Peyer's patch (tissue), 4 donors: Measurements from ENCODE around the gene EMC8.

ENCODE experiments used
- POLR2A ChIP-seq, 2 donors: fragments of 450-650 bp; IDR thresholded peaks; one replicate each; pipeline ENCODE4 v1.5.1; 2017; ENCODE audit warnings: antibody characterized with exemption in 2 of 2, mild to moderate bottlenecking in 2 of 2, moderate library complexity in 2 of 2
- TF ChIP-seq, protein P1 (sequence below), 6 experiments: fragments of 450-650 bp in 4 of 6; fragments of 200-600 bp in 2 of 6; sonication (generic) in 1 of 6; IDR thresholded peaks; one replicate each; pipeline ENCODE4 v1.5.1; 2017 to 2019; ENCODE audit warnings: antibody characterized with exemption in 6 of 6, mild to moderate bottlenecking in 3 of 6, moderate library complexity in 1 of 6

DNA sequence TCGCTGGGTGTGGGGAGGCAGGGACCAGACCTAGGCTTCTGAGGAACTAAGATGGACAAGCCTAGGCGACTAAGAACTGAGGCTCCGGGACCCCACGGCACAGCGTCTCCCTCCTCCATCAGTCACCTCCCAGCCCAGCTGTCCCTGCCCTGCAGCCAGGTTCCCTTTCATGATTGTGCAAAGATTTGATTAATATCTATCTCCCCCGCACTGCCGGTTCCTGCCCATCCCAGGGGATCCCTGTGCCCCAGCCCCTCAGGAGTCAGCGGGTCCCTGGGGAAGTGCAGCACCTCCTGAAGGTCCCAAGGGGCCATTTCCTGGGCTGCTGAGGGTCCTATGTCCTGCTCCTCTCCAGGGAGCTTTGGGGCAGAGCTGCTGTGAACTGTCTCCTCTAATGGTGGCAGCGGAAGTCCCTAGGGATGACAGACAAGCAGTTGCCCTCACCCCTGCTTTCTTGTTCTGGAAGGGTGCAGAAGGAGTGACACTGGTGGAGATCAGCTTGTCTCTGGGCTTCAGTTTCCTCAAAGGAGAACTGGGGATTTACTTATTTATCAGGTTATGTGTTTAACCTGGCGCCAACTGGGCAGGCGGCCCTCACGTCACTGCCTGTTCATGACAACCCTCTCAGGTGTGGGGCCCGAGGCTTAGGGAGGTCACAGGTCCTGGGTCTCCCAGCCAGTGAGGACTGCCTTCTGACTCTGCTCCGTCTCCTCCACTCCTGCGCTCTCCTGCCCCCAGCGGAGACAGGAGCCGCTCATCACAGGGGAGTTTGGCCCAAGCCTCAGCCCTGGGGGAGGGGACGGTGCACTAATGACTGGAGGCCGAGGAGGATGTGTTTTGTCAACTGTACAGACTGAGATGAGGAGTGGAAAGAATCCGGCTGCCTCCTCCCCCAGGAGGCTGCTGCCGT is 46.6 kb downstream of the EMC8 start:
- TF ChIP-seq, protein P1, sequence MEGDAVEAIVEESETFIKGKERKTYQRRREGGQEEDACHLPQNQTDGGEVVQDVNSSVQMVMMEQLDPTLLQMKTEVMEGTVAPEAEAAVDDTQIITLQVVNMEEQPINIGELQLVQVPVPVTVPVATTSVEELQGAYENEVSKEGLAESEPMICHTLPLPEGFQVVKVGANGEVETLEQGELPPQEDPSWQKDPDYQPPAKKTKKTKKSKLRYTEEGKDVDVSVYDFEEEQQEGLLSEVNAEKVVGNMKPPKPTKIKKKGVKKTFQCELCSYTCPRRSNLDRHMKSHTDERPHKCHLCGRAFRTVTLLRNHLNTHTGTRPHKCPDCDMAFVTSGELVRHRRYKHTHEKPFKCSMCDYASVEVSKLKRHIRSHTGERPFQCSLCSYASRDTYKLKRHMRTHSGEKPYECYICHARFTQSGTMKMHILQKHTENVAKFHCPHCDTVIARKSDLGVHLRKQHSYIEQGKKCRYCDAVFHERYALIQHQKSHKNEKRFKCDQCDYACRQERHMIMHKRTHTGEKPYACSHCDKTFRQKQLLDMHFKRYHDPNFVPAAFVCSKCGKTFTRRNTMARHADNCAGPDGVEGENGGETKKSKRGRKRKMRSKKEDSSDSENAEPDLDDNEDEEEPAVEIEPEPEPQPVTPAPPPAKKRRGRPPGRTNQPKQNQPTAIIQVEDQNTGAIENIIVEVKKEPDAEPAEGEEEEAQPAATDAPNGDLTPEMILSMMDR (IDR thresholded peaks at IDR 0.05) = peak in 1 of 6 experiments; percentile 20
- no peak for TF ChIP-seq POLR2A (IDR thresholded peaks at IDR 0.05)
